ENCODE results near the gene ERGIC3.
A peak's percentile ranks its signal among the peaks of the same experiment; 100 is the strongest.
"Not testable (repeated sequence)": the region's sequence is repeated elsewhere in the genome, so short reads cannot be mapped to it uniquely, and the experiment has no call there.

ERGIC3 gene

DNA sequence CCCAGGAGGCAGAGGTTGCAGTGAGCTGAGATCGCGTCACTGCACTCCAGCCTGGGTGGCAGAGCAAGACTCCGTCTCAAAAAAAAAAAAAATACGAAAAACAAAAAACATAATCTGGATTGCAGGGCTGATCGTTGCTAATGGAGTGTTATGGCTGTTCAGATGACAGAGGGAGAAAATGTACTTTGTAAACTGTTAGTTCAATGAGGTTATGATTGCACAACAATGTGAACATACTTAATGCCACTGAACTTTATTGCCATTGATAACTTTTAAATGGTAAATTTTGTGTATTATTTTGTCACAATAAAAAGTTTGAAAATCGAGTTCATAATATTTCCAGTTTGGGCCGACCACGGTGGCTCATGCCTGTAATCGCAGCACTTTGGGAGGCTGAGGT is 22.9 kb upstream of the ERGIC3 start:
- no peaks in the 10 kb centered on the region for H3K27me3 ChIP-seq
- no peaks in the 10 kb centered on the region for H3K4me1 ChIP-seq
- H3K36me3 ChIP-seq, result peaks cover 24% of the 10 kb centered on the region
- no peak overlapping the region for H3K4me3 ChIP-seq
- H3K4me2 ChIP-seq, result no peak overlapping the region
- no peak overlapping the region for H3K27ac ChIP-seq
- no peaks in the 10 kb centered on the region for H3K9me3 ChIP-seq
- TF ChIP-seq Cebpa-rat (IDR thresholded peaks at IDR 0.05), result no peak; the same call in 1 of the 2 replicates
- no peak overlapping the region for H3K9ac ChIP-seq
- no peaks in the 10 kb centered on the region for H4K20me1 ChIP-seq

DNA sequence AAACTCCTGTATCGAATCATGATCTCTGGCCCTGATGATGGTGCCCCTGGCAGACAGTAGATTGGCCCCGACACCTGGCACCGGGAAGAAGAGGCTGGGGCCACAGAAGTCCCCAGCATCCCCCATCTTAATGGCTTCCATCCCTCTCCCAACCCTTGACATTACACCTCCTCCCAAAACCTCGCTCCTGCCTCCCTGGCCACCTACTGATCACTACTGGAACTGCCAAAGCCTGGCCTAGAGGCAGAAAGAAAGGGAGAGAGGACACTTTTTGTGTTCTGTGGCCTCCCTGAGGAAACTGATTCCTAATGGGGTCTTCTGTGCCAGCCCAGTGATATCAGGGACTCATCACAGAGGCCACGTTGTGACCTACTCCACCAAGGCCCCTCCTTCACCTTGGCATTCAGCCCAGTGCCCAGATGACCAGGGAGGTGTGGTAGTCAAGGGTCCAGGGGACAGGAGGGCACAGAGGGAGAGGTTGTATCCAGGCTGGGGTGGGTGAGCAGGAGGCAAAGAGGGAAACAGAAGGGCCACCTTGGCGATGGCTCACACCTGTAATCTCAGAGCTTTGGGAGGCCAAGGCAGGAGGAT is 18.5 kb upstream of the ERGIC3 start:
- Histone ChIP-seq H3K4me1 (no peaks in the 10 kb centered on the region), H3K27ac (no peak overlapping the region), H4K20me1 (no peaks in the 10 kb centered on the region), H3K4me3 (no peak overlapping the region), H3K27me3 (no peaks in the 10 kb centered on the region), H3K9me3 (peaks cover 14% of the 10 kb centered on the region), H3K9ac (no peak overlapping the region), H3K36me3 (no peaks in the 10 kb centered on the region), H3K4me2 (no peak overlapping the region)
- no peak for TF ChIP-seq Cebpa-rat (IDR thresholded peaks at IDR 0.05)

GRCh38 chr20:35525639-35526038 is 16.2 kb upstream of the ERGIC3 start:
- no peak overlapping the region for H3K27ac ChIP-seq
- H3K36me3 ChIP-seq, result no peaks in the 10 kb centered on the region
- no peaks in the 10 kb centered on the region for H3K4me1 ChIP-seq
- H3K4me3 ChIP-seq, result no peak overlapping the region
- TF ChIP-seq Cebpa-rat (IDR thresholded peaks at IDR 0.05), result no peak
- no peaks in the 10 kb centered on the region for H3K27me3 ChIP-seq
- H3K9me3 ChIP-seq, result peaks cover 14% of the 10 kb centered on the region
- H3K9ac ChIP-seq, result no peak overlapping the region
- H3K4me2 ChIP-seq, result no peak overlapping the region
- no peaks in the 10 kb centered on the region for H4K20me1 ChIP-seq

- H3K4me1 ChIP-seq, result no peaks in the 10 kb centered on the region
- no peaks in the 10 kb centered on the region for H3K27me3 ChIP-seq
- no peak for TF ChIP-seq Cebpa-rat (IDR thresholded peaks at IDR 0.05)
- no peak overlapping the region for H3K4me3 ChIP-seq
- no peaks in the 10 kb centered on the region for H4K20me1 ChIP-seq
- peaks cover 14% of the 10 kb centered on the region for H3K9me3 ChIP-seq
- no peak overlapping the region for H3K27ac ChIP-seq
- no peak overlapping the region for H3K4me2 ChIP-seq
- H3K36me3 ChIP-seq, result no peaks in the 10 kb centered on the region
- no peak overlapping the region for H3K9ac ChIP-seq
Measured at GRCh38 chr20:35527122-35527769, 14.6 kb upstream of the ERGIC3 start.

DNA sequence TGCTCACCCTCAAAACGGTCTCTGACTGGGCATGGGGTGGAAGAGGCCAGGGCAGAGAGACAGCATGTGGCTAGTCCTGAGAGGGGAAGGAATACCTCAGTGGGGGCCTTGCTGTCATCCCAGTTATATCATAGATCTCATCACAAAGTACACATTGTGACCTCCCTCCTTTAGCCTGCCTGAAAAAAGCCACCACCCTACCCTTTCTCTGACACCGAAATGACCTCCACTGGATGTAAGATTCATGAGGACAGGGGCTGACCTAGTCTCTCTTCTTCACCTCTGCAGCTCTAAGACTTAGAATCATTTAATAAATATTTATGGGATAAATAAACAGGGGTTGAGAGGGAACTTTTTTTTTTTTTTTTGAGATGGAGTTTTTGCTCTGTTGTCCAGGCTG is 12.3 kb upstream of the ERGIC3 start, which contains the start of gene C20orf173:
TSS of gene C20orf173 (minus strand) at position 101 of the 400 bp plus-strand sequence. CDS start 279 bp downstream, outside the sequence.
- Histone ChIP-seq H3K4me3 (no peak within 1 kb of the TSS), H3K9ac (no peak within 1 kb of the TSS), H3K36me3 (no peaks in the 10 kb centered on the region), H3K27me3 (no peaks in the 10 kb centered on the region), H3K4me2 (no peak within 1 kb of the TSS), H3K9me3 (peaks cover 14% of the 10 kb centered on the region), H3K4me1 (no peaks in the 10 kb centered on the region), H3K27ac (no peak within 1 kb of the TSS), H4K20me1 (no peaks in the 10 kb centered on the region)
- TF ChIP-seq Cebpa-rat (IDR thresholded peaks at IDR 0.05), result no peak

DNA sequence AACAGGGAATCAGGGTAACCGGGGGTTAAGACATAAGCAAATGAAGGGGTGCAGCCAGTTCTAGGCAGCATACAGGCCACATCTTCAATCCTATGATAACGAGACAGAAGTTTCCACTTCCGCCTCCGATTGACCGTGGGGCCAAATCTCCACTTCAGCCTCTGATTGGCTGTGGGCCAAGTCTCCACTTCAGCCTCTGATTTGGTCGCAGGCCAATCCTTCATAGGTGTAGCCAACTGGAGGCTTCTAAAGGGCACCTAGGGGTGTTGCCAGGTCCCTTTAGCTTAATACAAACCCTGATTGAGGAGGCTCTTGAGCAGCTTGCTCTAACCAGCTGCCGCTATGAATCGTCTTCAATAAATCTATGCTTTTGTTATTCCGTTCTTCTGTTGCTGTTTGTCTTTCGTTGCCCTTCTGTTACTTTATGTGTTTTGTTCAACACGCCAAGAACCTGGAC is 2.1 kb upstream of the ERGIC3 start:
- H3K4me1 ChIP-seq, result peaks cover 34% of the 10 kb centered on the region
- H3K27ac ChIP-seq, result no peak overlapping the region
- H3K9ac ChIP-seq, result no peak overlapping the region
- H3K27me3 ChIP-seq, result no peaks in the 10 kb centered on the region
- H3K36me3 ChIP-seq, result peaks cover 9% of the 10 kb centered on the region
- H3K4me2 ChIP-seq, result no peak overlapping the region
- H3K9me3 ChIP-seq, result no peaks in the 10 kb centered on the region
- H3K4me3 ChIP-seq, result no peak overlapping the region
- TF ChIP-seq Cebpa-rat (IDR thresholded peaks at IDR 0.05), result no peak
- H4K20me1 ChIP-seq, result no peaks in the 10 kb centered on the region

GRCh38 chr20:35541118-35541782 is 628 bp upstream of the ERGIC3 start:
- peak overlapping the region; percentile 75 for H3K4me2 ChIP-seq
- no peaks in the 10 kb centered on the region for H4K20me1 ChIP-seq
- H3K9ac ChIP-seq, result no peak overlapping the region
- peaks cover 37% of the 10 kb centered on the region for H3K4me1 ChIP-seq
- peaks cover 17% of the 10 kb centered on the region for H3K36me3 ChIP-seq
- no peaks in the 10 kb centered on the region for H3K27me3 ChIP-seq
- peak overlapping the region; percentile 76 for H3K4me3 ChIP-seq
- no peaks in the 10 kb centered on the region for H3K9me3 ChIP-seq
- TF ChIP-seq Cebpa-rat (IDR thresholded peaks at IDR 0.05), result no peak
- no peak overlapping the region for H3K27ac ChIP-seq

GRCh38 chr20:35542990-35543389 is 1.1 kb downstream of the ERGIC3 start:
- peak overlapping the region; percentile 75 for H3K4me2 ChIP-seq
- no peaks in the 10 kb centered on the region for H3K9me3 ChIP-seq
- peaks cover 37% of the 10 kb centered on the region for H3K4me1 ChIP-seq
- no peaks in the 10 kb centered on the region for H4K20me1 ChIP-seq
- peak overlapping the region; percentile 76 for H3K4me3 ChIP-seq
- H3K27ac ChIP-seq, result no peak overlapping the region
- H3K27me3 ChIP-seq, result no peaks in the 10 kb centered on the region
- peaks cover 35% of the 10 kb centered on the region for H3K36me3 ChIP-seq
- TF ChIP-seq Cebpa-rat (IDR thresholded peaks at IDR 0.05), result no peak
- H3K9ac ChIP-seq, result no peak overlapping the region

DNA sequence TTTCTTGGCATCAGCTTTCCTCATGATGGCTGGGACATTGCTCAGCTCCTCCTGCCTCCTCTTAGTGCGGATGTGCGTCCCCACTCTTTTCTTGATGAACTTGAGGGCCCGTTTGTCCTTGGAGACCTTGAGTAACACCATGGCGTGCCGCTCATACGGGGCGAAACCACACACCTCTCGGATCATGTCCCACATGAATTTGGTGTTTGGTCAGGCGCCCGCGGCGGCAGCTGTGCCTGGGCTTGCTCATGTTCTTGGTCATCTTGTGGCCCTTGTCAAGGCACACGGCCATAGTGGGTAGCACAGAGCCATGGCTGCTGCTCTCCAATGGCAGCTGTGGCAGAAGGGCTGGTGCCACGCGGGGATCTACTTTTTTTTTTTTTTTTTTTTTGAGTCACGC is 2.6 kb downstream of the ERGIC3 start:
- TF ChIP-seq Cebpa-rat (IDR thresholded peaks at IDR 0.05), result no peak
- H3K4me1 ChIP-seq, result peaks cover 37% of the 10 kb centered on the region
- H3K4me2 ChIP-seq, result peak overlapping the region; percentile 75
- no peak overlapping the region for H3K27ac ChIP-seq
- H4K20me1 ChIP-seq, result no peaks in the 10 kb centered on the region
- H3K4me3 ChIP-seq, result no peak overlapping the region
- H3K9ac ChIP-seq, result no peak overlapping the region
- H3K27me3 ChIP-seq, result no peaks in the 10 kb centered on the region
- H3K9me3 ChIP-seq, result no peaks in the 10 kb centered on the region
- peaks cover 49% of the 10 kb centered on the region for H3K36me3 ChIP-seq

GRCh38 chr20:35544941-35545340 is 3.1 kb downstream of the ERGIC3 start:
- not testable (repeated sequence) for H3K27me3 ChIP-seq, H4K20me1 ChIP-seq, H3K27ac ChIP-seq, H3K9ac ChIP-seq, H3K4me3 ChIP-seq, H3K9me3 ChIP-seq
- Histone ChIP-seq H3K4me2 (peak overlapping the region; percentile 75), H3K4me1 (peaks cover 37% of the 10 kb centered on the region), H3K36me3 (peaks cover 54% of the 10 kb centered on the region)

Measured in BLaER1 (cell line).